Activated CD8-positive, alpha-beta memory T cell treated with anti-CD3 and anti-CD28 coated beads, Interleukin-2, amount 50 U/mL, for 24 hours (primary cell): Measurements from ENCODE around the gene GREM1.

ENCODE experiments used
- DNase-seq: peaks from one replicate; pipeline ENCODE4 v3.0.0-alpha.2; 2020; ENCODE audit errors: extremely low read depth

GREM1 gene

GRCh38 chr15:32694222-32694983 is 23.4 kb upstream of the GREM1 start:
- DNase-seq: no peak

- no peak for DNase-seq
These were observed 18.9 kb upstream of the GREM1 start for GRCh38 chr15:32698773-32699390.

DNA sequence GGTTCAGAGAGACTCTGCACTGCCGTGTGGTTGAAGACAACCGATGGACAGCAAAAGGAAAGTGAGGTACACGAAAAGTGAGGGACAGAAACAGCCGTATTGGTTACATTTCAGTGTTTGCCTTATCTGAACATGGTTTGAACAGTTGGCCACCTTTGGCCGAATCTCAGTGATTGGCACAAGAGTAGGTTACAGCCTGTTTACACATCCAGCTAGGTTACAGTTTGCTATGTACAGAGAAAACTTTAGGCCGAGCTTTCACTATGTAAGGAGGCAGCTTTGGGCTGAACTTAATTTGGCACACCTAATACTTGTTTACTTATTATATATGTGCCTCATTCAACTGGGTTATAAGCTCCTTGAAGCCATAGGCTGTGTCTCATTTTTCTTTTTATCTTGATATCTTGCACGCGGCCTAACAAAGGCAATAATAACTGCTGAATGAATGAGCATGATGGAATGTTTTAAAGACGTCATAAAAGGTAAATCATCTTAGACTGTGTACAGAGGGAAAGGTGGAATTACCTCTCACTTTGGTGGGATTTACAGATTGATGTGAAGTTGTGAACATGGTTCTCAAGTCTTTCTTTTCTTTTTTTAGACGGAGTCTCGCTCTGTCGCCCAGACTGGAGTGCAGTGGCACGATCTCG is 17.2 kb upstream of the GREM1 start:
- DNase-seq: no peak

DNA sequence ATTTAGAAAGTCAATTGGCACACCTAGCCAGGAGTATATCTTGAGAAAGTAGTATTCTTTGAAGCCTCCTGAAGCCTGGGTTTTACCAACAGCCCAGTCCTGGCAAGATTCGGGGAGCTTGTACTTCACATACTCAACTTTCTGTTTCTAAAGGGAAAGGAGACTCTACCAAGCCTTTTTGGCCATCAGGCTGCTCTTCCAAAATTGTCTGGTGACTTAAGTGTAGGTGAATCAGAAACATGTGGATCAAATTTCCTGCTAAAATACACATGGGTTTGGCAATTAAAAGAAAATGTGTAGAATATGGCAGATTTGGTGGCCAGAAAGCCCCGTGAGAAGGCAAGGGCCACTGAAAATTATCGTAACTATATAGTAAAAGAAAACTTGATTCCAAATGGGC is 15.9 kb upstream of the GREM1 start:
- DNase-seq: no peak

DNA sequence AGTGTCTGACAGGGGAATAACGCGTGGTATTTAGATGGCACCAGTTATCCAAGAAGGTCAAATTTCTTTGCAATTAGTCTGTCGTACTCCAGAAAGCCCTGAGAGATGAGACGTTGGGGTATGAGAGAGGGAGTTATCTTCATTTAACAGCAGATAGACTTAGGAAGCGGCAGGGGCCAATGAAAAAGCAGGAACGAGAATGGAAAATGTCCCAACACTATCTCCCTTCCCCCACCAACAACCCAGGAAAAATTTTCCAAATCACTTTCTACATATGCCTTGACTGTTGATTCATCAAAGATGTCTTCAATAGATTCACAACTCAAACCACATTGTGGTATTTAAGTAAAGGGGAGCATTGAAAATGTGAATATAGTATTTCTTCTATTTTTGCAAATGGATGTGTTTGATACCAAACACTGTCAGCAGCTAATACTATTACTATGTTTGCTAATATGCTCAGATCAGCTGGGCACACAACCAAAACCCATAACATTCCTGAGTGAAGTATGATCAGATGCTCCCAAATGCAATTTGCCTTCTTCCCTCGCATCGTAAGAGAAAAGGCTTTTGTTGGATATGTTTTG is 13.3 kb upstream of the GREM1 start:
- DNase-seq: no peak

GRCh38 chr15:32705446-32705845 is 12.4 kb upstream of the GREM1 start:
- no peak for DNase-seq

DNA sequence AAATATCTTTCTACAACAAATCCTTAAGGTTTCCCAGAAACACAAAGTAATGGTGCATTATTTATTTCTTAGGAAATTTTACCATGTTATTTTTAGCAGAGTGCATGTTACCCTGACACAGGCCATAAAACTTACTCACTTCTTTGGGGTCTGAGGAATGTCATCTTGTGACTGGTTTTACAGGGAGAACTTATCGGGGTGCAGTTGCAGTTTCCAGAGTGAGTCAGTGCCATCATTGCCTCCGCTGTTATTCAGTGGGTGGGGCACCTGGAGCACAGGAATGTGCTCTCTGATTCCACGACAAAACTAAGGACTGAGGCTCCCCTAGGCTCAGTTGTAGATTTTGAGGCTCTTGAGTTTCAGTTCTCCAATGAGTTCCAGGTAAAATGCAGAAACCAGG is 11.1 kb upstream of the GREM1 start:
- no peak for DNase-seq

GRCh38 chr15:32707436-32707835 is 10.4 kb upstream of the GREM1 start:
- DNase-seq: no peak

DNA sequence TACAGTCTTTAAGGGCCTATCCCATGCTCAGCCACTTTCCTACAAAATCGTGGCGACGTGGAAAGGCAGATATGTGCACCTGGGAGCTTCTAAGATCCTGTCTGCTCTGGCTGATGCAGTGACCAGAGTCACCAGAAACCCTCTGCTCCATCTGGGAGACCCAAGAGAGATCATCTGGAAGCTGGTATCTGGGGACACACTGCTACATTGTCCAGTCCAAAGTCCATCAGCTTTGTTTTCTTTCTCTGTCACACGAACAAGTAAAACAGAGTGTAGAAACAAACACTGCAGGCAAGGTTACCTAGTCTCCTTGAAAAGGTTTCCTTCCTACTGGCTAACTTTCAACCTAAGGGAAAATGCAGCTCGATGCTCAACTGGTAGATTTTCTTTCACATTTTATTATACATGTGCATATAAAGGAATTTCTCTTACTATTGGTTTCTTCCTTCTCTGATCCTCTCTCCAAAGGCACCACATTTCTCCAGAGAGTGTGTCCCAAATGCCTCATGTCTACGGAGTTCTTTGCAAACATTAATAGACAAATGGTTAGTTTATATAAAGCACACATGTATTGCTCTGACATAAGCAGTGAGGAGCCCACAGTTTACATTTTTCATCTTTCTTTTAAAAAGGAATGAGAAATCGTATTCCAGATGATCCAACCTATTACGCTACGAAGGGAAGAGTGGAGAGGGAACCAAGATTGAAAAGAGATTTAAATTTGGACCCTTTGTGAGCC is 8.3 kb upstream of the GREM1 start:
- DNase-seq: no peak

GRCh38 chr15:32715276-32715675 is 2.5 kb upstream of the GREM1 start:
- no peak for DNase-seq

DNA sequence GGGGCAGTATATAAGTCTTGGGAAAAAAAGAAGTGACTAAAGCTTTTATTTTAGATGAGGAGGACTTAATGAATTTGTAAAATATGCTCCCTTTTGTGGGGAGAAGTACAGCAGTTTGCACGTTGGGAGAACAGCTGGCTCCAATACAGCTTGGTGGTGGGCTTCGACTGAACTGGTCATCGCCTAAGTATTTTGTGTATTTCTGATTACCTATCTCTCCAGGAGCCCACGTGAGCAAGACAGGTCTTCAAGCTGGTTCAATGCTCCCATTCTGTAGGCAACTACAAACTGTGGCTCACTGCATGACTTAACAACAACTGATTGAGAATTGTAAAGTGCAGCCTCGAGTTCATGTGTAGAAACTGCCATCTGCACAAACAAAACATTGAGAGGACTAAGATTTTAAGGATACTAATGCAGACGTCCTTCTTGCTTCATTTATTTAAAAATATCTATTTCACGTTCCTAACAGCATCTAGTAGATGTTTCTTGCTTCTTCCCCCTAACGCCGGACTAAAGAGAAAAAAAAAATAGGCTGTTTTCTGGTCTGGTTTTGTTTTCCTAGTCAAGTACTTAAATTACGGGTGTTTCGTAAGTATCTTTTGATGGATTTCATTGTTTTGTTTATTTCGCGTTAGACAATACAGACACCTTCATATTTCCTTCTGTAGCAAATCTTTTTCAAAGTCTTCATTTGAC is 1.4 kb upstream of the GREM1 start:
- no peak for DNase-seq

DNA sequence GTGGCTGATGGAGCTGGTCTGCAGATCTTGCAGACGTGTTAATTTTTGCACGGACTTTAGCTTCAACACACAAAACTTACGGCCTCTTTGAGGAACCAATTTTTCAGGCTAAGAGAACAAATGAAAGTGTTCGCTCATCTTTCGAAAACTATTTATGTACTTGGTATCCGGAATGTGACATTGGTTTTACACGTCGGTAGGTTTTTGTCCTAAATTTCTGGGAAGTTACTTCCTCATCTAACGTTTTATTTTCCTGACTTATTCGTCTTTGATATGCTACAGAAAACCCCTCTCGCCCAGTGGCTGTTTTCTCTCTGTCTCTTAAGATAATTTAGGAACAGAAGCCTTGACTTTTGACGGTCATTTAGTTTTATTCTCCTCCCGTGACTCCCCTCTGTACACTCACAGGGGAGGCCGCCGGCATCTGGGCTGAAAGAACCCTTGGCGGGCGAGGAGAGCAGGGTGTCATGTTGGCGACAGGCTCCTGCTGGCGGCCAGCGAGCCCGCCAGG is 834 bp upstream of the GREM1 start:
- no peak for DNase-seq

DNA sequence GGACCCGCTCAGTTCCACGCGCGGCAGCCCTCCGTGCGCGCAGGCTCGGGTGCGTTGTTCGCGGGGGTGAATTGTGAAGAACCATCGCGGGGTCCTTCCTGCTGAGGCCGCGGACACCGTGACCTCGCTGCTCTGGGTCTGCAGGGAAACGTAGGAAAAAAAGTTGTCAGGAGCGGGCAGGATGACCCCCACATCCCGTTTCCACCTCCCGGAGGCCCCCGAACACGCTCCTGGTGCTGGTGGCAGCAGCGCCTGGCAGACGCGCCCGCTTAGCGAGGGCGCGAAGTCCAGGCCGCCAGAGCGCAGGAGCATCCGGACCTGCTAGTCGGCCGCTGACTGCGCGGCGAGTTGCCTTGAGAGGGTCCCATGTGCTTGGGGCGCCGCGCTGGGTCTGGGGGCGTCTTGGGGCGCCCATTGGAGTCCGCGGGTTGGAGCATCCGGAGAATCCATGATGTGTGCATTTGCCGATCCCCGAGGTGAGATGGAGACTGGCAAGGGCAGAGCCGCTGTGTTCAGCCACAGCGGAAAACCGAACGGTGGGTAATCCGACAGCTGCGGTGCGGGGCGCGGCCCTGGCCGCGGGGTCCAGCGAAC is 520 bp downstream of the GREM1 start:
- DNase-seq: no peak

GRCh38 chr15:32718821-32719716 is 1.3 kb downstream of the GREM1 start:
- DNase-seq: no peak

DNA sequence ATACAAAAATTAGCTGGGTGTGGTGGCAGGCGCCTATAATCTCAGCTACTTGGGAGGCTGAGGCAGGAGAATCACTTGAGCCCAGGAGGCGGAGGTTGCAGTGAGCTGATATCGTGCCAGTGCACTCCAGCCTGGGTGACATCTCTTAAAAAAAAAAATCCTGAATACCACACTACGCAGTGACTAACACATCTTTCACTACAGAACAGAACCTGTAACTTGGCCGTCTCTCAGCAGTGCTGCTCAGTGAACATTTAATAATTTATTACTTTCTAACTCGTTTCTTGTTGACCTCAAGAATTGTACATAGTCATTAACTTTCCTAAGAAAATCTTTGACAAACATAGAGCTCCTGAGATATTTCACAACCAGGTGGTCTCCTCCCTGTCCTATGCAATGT is 3.8 kb downstream of the GREM1 start:
- no peak for DNase-seq

- DNase-seq: no peak
These were observed 4.3 kb downstream of the GREM1 start for GRCh38 chr15:32722136-32722535.

GRCh38 chr15:32723171-32723948 is 5.6 kb downstream of the GREM1 start:
- no peak for DNase-seq

DNA sequence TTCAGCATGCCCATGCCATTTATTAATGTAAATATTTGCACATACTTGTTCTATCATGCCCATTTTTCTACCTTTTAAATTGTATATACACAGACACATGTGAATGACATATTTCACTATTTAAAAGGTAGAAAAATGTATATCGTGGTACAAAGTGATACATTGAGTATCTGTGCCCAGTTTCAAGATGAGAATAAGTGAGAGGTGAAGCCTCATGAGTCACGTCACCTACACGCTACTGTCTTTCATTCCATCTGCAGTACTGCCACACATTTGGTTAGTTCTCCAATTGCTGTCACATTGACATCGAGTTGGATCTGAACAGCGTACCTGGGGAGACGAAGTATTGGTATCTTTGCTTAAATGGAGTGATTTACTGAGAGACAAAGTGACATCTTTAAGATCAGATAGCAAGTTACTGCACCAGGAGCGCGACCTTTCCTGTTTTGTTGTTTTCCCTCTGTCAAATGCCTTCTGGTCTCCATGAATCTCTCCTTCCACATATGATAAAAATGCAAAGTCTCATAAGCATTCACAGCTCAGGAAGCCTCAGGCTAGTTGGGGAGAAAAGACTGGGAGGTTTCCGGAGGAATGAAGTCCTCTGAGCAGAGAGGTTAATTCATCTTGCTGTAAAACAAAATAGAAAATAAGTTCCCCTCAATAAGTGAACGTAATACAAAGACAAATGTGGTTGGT is 12.0 kb downstream of the GREM1 start:
- DNase-seq: no peak
